DMS153 treated with DMSO at 0.1 percent for 48 hours (cell line): Measurements from ENCODE around the gene ABCC6.
"Not testable (repeated sequence)": the region's sequence is repeated elsewhere in the genome, so short reads cannot be mapped to it uniquely, and the experiment has no call there.

ENCODE experiments used
- DNase-seq: peaks from one replicate; lab custom pipeline; 2025; ENCODE audit not compliant: unreplicated experiment; lab: John Stamatoyannopoulos, UW

ABCC6 gene

DNA sequence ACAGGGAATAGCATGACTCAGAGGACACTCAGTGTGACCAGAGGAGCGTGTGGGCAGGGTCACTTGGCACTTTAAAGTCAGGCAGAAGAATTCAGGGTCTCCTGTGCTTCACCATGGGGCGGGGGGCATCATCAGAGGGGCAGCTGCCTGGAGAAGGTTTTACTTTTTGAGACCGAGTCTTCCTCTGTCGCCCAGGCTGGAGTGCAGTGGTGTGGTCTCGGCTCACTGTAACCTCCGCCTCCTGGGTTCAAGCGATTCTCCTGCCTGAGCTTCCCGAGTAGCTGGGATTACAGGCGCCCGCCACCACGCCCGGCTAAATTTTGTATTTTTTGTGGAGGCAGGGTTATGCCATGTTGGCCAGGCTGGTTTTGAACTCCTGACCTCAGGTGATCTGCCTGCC is 32.3 kb downstream of the ABCC6 start:
- not testable (repeated sequence) for DNase-seq

GRCh38 chr16:16190546-16190945 is 32.7 kb downstream of the ABCC6 start:
- no peak for DNase-seq

DNA sequence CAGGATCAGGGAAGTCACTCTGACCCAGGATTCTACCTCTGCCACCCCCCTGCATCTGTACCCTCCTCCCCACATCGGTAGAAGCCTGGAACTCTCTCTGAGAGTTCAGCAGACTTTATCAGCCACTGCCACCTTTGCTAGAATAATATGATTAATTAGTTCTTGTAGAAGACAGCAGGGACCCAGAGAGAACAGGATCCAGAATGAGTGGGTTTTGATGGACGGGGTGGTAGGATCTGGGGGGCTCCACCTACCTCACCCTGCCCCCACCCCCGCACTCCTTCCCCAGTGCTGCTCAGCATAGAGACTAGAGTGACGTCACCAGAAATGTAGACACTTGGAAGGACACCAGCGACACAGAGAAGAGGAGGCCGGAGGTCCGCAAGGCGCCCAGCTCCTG is 33.5 kb downstream of the ABCC6 start:
- DNase-seq, result no peak

DNA sequence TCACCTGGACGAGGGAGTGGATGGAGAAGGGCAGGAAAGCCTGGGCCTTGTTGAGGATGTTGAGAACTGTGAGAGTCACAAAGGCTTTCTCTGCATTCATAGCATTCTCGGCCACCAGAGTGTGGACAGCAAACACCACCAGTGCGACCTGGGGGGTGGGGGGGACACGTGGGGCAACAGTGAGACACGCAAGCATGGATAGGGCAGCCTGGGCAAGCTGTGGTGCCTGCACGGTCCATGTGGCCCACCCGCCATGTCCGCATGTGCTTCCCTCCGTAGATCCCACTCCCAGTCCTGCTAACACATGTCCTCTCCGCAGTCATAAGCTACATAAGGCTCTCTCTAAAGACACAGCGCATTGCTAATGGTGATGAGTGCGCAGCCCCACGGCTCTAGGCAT is 34.5 kb downstream of the ABCC6 start:
- no peak for DNase-seq

GRCh38 chr16:16186820-16187219 is 36.5 kb downstream of the ABCC6 start:
- DNase-seq, result no peak

DNA sequence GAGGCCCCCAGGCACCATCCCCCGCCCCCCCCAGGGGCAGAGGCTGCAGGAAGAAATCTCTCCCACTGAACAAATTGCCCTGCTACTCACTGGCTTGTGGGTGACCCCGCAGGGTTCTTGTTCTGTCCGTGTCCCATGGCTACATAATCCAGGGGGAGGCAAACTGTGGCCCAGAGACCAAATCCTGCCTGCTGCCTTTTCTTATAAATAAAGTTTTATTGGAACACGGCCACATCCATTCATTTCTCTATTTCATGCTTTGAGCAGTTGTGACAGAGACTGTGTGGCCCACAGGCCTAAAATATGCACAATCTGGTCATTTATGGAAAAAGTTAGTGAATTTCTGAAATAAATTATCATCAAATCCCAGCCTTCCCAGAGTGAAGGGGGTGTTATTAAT is 38.2 kb downstream of the ABCC6 start:
- DNase-seq, result no peak

DNA sequence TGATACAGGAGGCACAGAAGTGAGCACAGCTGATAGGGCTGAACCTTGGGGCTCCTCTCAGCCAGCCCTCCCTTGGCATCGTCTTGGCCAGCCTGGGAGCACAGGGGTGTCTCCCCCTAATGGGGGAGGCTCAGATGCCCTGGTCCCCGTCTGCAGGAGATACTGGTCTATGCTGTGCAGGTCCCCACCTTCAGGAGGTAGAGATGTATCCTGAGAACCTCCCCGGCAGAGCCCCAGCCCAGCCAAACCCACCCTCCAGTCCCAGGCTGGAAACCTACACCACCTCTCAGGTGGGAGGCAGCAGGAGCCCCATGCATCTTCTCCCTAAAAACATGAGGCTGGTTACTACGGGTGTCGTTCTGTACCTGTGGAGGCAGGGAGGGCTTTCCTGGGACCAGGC is 38.7 kb downstream of the ABCC6 start:
- DNase-seq, result no peak

GRCh38 chr16:16183562-16183961 is 39.7 kb downstream of the ABCC6 start:
- no peak for DNase-seq

DNA sequence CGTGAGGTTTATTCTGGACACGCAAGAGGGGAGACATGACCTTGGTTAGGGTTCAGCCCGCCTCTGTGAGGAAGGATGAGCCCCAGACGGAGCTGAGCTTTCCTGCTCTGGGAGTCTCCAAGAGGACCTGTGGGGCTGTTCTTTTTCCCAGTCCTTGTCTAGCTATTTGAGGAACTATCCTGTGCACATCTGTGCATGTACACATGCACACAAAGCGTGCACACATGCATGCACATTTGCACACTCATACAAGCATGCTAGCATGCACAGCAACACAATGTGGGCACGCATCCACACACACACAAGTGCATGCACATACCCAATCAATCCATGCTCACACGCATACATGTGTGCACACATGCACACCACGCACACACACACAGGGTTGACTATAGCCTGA is 40.4 kb downstream of the ABCC6 start:
- no peak for DNase-seq

DNA sequence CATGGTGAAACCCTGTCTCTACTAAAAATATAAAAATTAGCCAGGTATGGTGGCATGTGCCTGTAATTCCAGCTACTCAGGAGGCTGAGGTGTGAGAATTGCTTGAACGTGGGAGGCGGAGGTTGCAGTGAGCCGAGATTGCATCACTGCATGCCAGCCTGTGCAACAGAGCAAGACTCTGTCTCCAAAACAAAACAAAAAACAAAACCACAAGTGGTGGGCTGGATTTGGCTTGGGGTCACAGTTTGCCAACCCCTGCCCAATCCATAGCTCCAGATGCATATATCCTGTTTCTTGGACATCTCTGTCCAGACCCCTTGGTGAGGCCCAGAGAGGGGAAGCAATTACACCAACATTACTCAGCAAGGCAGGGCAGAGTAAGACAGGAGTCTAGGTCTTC is 41.5 kb downstream of the ABCC6 start:
- not testable (repeated sequence) for DNase-seq

- DNase-seq, result no peak
These were observed 44.7 kb downstream of the ABCC6 start for GRCh38 chr16:16178455-16179162.

GRCh38 chr16:16176328-16176727 is 47.0 kb downstream of the ABCC6 start:
- no peak for DNase-seq

- no peak for DNase-seq
These were observed 48.0 kb downstream of the ABCC6 start for GRCh38 chr16:16175296-16175695.

DNA sequence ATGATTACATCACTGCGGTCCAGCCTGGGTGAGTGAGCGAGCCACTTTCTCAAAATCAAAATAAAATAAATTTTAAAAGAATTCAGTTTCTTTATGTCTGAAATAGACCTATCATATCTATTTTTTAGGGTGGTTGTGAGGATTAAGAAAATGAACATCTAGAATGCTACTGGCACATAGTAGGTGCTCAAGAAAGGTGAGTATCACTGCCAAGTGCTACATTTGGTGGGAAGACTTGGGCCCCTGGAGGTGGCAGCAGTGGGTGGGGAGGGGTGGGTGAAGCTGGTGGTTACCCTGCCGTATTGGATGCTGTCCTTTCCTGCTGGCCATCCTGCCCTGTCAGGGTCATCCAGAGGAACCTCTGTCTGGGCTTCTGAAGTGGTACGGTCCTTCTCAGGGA is 50.3 kb downstream of the ABCC6 start:
- DNase-seq, result no peak

GRCh38 chr16:16171332-16171919 is 51.9 kb downstream of the ABCC6 start:
- no peak for DNase-seq

- no peak for DNase-seq
These were observed 53.7 kb downstream of the ABCC6 start for GRCh38 chr16:16169615-16170014.

GRCh38 chr16:16168431-16168830 is 54.9 kb downstream of the ABCC6 start:
- DNase-seq, result no peak

DNA sequence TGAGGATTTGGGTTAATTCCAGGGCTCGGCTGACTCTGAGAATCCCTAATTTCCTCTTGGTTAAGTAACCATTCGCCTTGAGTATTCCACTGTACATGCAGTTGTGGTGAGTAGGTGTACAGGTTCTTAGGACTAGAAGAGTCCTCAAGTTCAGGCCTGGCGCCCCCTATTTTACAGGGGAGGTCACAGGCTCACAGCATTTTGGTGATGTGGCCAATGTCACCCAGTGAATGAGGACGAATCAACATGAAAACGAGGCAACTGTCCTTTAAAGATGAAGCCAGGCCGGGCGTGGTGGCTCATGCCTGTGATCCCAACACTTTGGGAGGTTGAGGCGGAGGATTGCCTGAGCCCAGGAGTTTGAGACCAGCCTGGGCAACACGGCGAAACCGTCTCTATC is 55.4 kb downstream of the ABCC6 start:
- no peak for DNase-seq

DNA sequence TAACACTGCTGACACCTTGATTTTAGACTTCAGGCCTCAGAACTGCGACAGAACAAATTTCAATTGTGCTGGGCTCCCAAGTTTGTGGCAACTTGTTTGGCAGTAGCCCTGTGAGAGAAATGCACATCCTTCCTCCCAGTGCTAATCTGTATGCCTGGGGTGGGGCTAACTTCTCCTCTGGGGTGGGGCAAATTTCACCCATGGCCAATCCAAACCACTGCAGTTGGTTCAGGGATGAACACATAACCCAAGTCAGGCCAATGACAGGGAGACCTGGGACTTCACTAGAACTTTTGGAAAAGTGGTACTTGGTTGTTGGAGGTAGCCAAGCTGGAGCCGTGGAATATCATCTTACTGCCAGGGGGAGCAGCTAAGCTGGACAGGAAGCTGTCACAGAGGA is 56.3 kb downstream of the ABCC6 start:
- no peak for DNase-seq

- DNase-seq, result no peak
These were observed 57.2 kb downstream of the ABCC6 start for GRCh38 chr16:16166085-16166484.

- DNase-seq, result no peak
These were observed 59.1 kb downstream of the ABCC6 start for GRCh38 chr16:16164243-16164642.

DNA sequence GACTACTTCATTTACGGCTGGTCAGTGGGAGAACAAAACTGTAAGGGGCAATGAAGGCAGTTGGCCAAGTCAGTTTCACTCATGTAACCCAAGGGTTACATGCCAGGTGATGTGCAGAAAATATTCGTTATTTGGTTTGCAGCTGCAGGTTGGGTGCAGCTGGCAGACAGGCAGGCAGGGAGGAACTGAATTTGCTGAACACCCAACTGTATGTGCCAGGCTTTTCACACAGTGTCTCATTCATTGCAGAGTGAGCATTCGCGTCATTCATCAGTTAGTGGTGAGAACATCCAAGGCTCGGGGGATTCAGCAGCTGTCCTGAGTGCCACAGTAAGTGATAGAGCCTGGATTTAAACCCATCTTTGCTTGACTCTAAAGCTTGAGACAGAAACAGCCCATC is 59.7 kb downstream of the ABCC6 start:
- no peak for DNase-seq

DNA sequence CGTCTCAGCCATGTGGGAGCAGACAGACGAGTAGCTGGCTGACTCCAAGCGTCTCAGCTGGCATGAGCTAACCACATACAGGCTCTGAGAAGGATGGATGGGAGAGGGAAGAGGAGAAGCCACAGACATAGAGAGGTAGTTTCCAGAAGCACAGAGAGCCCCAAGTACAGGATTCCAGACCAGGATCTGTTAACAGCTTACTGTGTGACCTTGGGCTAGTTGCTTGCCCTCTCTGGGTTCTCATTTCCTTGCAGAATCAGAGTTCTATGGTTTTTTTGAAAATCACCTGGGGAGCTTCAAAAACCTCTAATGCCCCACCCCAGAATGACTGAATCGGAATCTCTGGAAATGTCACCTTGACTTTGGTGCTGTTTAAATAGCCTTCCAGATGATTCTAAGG is 60.2 kb downstream of the ABCC6 start:
- no peak for DNase-seq
